Measurements from ENCODE around the gene BLZF1. TPM values are rescaled to one million over a fixed set of nuclear protein-coding genes. Genes with fewer than 3 reads are reported as not detected.
"Not testable (repeated sequence)": the region's sequence is repeated elsewhere in the genome, so short reads cannot be mapped to it uniquely, and the experiment has no call there.

Gene BLZF1
- polyA plus RNA-seq, 2 of the 4 experiments (the other 2 are of a cell fraction), result 15.6 to 29.6 TPM

DNA sequence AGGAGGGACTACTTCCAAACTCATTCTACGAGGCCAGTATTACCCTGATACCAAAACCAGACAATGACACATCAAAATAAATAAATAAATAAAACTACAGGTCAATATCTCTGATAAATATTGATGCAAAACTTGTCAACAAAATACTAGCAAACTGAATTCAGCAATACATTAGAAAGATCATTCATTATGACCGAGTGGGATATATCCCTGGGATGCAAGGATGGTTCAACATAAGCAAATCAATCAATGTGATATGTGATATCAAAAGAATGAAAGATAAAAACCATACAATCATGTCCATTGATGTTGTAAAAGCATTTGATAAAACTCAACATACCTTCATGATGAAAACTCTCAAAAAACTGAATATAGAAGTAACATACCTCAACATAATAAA, 37.1 kb upstream of the BLZF1 start (continued):
- no peak for TF ChIP-seq HMGXB4 (CRISPR knock-in tag; IDR thresholded peaks at IDR 0.05; ENCODE audit: borderline replicate concordance)
- no peak for TF ChIP-seq SREBF2 (IDR thresholded peaks at IDR 0.05)
- TF ChIP-seq MYC (IDR thresholded peaks at IDR 0.05; ENCODE audit: borderline replicate concordance, low read length), result no peak
- TF ChIP-seq RFX5 (IDR thresholded peaks at IDR 0.05), result no peak

- H3K4me3 ChIP-seq; ATAC-seq; DNase-seq (ENCODE audit: low read depth in 1 of 2, low spot score in 1 of 2); H3K27ac ChIP-seq; H3K4me2 ChIP-seq; POLR2A ChIA-PET; FAIRE-seq: not testable (repeated sequence)
- Histone ChIP-seq H3K9me3 (peaks cover 12% of the 10 kb centered on the region; the same call in 1 of the 3 replicates), H3K4me1 (peaks cover 12% of the 10 kb centered on the region; the same call in 2 of the 3 replicates)
- CTCF ChIA-PET, result interaction anchor here (1.9 kb wide), 1 partner anchor 14 kb away, joined by 7 read pairs; no protein-coding TSS in a partner anchor
- WGBS (ENCODE audit: missing lambda C conversion rate), result 82% methylated on average over 3 of the region's 3 CpGs
These were observed 33.3 kb upstream of the BLZF1 start for GRCh38 chr1:169334727-169335126.

DNA sequence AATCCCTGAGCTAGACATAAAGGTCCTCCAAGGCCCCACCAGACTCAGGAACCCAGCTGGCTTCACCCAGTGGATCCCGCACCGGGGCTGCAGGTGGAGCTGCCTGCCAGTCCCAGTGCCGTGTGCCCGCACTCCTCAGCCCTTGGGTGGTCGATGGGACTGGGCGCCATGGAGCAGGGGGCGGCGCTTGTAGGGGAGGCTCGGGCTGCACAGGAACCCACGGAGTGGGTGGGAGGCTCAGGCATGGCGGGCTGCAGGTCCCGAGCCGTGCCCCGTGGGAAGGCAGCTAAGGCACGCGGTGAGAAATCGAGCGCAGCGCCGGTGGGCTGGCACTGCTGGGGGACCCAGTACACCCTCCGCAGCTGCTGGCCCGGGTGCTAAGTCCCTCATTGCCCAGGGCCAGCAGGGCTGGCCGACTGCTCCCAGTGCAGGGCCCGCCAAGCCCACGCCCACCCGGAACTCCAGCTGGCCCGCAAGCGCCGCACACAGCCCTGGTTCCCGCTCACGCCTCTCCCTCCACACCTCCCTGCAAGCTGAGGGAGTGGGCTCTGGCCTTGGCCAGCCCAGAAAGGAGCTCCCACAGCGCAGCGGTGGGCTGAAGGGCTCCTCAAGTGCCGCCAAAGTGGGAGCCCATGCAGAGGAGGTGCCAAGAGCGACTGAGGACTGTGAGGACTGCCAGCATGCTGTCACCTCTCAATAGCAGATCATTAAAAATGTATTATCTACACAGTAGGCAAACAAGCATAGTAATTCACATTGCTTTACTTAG, 30.9 kb upstream of the BLZF1 start:
- peaks cover 12% of the 10 kb centered on the region; the same call in 2 of the 3 replicates for H3K4me1 ChIP-seq
- ATAC-seq; H3K27ac ChIP-seq; POLR2A ChIA-PET; FAIRE-seq; H3K4me2 ChIP-seq; H3K4me3 ChIP-seq; DNase-seq (ENCODE audit: low read depth in 1 of 2, low spot score in 1 of 2); H3K9me3 ChIP-seq: not testable (repeated sequence)
- WGBS (ENCODE audit: missing lambda C conversion rate), result 98% methylated on average over 15 of the region's 35 CpGs
- CTCF ChIA-PET, result interaction anchor here (2.1 kb wide), 1 partner anchor 733 kb away, joined by 6 read pairs; no protein-coding TSS in a partner anchor

GRCh38 chr1:169338617-169339016, 29.4 kb upstream of the BLZF1 start:
- WGBS (ENCODE audit: missing lambda C conversion rate), result 72% methylated on average over 2 of the region's 2 CpGs
- ChIA-PET POLR2A (no interaction called here), CTCF (interaction anchor here (1.0 to 1.2 kb wide), 2 partner anchors 10 to 996 kb away, joined by 4 read pairs; no protein-coding TSS in a partner anchor)
- no peaks in the 10 kb centered on the region for H3K9me3 ChIP-seq
- no peak overlapping the region for H3K4me3 ChIP-seq
- H3K27ac ChIP-seq, result 0 out of 6 replicates have a peak overlapping the region, but pooled peaks of 1 of the 2 experiments have one; percentile 20
- no peak overlapping the region for H3K4me2 ChIP-seq
- no peak for ATAC-seq
- FAIRE-seq, result no peak
- H3K4me1 ChIP-seq, result peaks cover 12% of the 10 kb centered on the region; the same call in 2 of the 3 replicates
- no peak for TF ChIP-seq PHF8 (IDR thresholded peaks at IDR 0.05; ENCODE audit: borderline replicate concordance, low read depth)
- TF ChIP-seq CHD2 (IDR thresholded peaks at IDR 0.05; ENCODE audit: low read length, partially characterized antibody), result no peak
- TF ChIP-seq KDM1A (IDR thresholded peaks at IDR 0.05; ENCODE audit: low read depth), result no peak
- TF ChIP-seq GATA3 (IDR thresholded peaks at IDR 0.05; ENCODE audit: borderline replicate concordance), result no peak
- TF ChIP-seq MAFK (IDR thresholded peaks at IDR 0.05; ENCODE audit: partially characterized antibody), result no peak
- DNase-seq (ENCODE audit: low read depth in 1 of 2, low spot score in 1 of 2), result no peak

DNA sequence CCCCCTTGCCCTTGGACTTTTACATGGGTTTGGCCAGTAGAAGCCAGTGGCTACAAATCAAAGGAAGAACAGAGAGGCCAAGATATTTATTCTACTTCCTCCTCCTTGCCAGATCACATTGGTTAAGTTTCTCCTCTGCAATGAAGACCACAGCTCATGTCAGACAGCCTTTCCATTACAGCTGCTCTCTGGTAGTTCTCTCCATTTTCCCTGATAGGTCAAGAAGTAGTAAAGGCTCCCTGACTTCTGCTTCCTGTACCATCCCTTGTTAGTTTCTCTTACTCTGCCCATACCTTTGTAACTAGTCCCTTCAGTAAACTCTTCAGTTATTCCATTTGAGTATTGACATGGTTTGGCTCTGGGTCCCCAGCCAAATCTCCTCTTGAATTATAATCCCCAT, 28.2 kb upstream of the BLZF1 start:
- ChIA-PET POLR2A (no interaction called here), CTCF (interaction anchor here (0.5 to 0.7 kb wide), 2 partner anchors 10 to 638 kb away, joined by 3 read pairs; no protein-coding TSS in a partner anchor)
- H3K4me3 ChIP-seq, result no peak overlapping the region
- ATAC-seq (no peak), FAIRE-seq (no peak), DNase-seq (ENCODE audit: low read depth in 1 of 2, low spot score in 1 of 2) (no peak)
- H3K9me3 ChIP-seq, result no peaks in the 10 kb centered on the region
- H3K4me2 ChIP-seq, result no peak overlapping the region
- no peak overlapping the region for H3K27ac ChIP-seq
- peaks cover 12% of the 10 kb centered on the region; the same call in 2 of the 3 replicates for H3K4me1 ChIP-seq
- no peak for TF ChIP-seq TP53 (CRISPR knock-in tag; IDR thresholded peaks at IDR 0.05)
- TF ChIP-seq, protein P1, sequence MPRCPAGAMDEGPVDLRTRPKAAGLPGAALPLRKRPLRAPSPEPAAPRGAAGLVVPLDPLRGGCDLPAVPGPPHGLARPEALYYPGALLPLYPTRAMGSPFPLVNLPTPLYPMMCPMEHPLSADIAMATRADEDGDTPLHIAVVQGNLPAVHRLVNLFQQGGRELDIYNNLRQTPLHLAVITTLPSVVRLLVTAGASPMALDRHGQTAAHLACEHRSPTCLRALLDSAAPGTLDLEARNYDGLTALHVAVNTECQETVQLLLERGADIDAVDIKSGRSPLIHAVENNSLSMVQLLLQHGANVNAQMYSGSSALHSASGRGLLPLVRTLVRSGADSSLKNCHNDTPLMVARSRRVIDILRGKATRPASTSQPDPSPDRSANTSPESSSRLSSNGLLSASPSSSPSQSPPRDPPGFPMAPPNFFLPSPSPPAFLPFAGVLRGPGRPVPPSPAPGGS (IDR thresholded peaks at IDR 0.05), result no peak
- TF ChIP-seq E2F6 (IDR thresholded peaks at IDR 0.05; ENCODE audit: borderline replicate concordance, low read depth), result no peak
- TF ChIP-seq, protein P2, sequence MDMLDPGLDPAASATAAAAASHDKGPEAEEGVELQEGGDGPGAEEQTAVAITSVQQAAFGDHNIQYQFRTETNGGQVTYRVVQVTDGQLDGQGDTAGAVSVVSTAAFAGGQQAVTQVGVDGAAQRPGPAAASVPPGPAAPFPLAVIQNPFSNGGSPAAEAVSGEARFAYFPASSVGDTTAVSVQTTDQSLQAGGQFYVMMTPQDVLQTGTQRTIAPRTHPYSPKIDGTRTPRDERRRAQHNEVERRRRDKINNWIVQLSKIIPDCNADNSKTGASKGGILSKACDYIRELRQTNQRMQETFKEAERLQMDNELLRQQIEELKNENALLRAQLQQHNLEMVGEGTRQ (IDR thresholded peaks at IDR 0.05), result no peak
- no peak for TF ChIP-seq ZNF302 (CRISPR knock-in tag; IDR thresholded peaks at IDR 0.05)
- no peak for TF ChIP-seq ESRRA (IDR thresholded peaks at IDR 0.05; ENCODE audit: borderline replicate concordance, low read length)
- TF ChIP-seq HDAC2 (IDR thresholded peaks at IDR 0.05), result no peak
- TF ChIP-seq CHD2 (IDR thresholded peaks at IDR 0.05; ENCODE audit: low read length, partially characterized antibody), result no peak
